A549 (cell line): ENCODE data around the gene CERS6.

Experiments
- BHLHE40 ChIP-seq: IDR thresholded peaks from 2 replicates; pipeline ENCODE4 v1.6.1; 2012; ENCODE audit warnings: low read depth, low read length, inconsistent platforms
- CHD2 ChIP-seq: fragments of 150-350 bp; IDR thresholded peaks from 2 replicates; pipeline ENCODE4 v1.6.1; 2014; ENCODE audit warnings: low read length; ENCODE audit not compliant: partially characterized antibody
- HDAC2 ChIP-seq: fragments of 200-600 bp; sonication (generic); IDR thresholded peaks from 2 replicates; pipeline ENCODE4 v1.6.1; 2016
- MAFK ChIP-seq: fragments of 450-650 bp; IDR thresholded peaks from 2 replicates; pipeline ENCODE4 v1.6.1; 2014; ENCODE audit not compliant: partially characterized antibody
- POLR2A ChIP-seq: IDR thresholded peaks from 2 replicates; pipeline ENCODE4 v1.6.1; 2012; ENCODE audit warnings: mild to moderate bottlenecking, low read length
- RAD21 ChIP-seq, 2 experiments: fragments of >200 bp in 1 of 2; sonication (Bioruptor Twin) in 1 of 2; formaldehyde crosslinking in 1 of 2; IDR thresholded peaks in 1 of 2; conservative IDR thresholded peaks in 1 of 2; 2 replicates in 1 of 2; 3 replicates in 1 of 2; pipeline ENCODE4 v1.6.1; 2012 to 2018; ENCODE audit warnings: inconsistent platforms in 1 of 2
- SMC3 ChIP-seq: fragments of >200 bp; sonication (Bioruptor Twin); formaldehyde crosslinking; IDR thresholded peaks from 3 replicates; pipeline ENCODE4 v1.6.1; 2018; ENCODE audit warnings: inconsistent platforms
- ZFP36 ChIP-seq: fragments of 450-650 bp; IDR thresholded peaks from 2 replicates; pipeline ENCODE4 v1.6.1; 2014; ENCODE audit warnings: borderline replicate concordance; ENCODE audit not compliant: partially characterized antibody
- TF ChIP-seq, protein P1 (sequence below): fragments of 200-600 bp; sonication (generic); IDR thresholded peaks from 2 replicates; pipeline ENCODE4 v1.6.1; 2016; ENCODE audit warnings: antibody characterized with exemption, mild to moderate bottlenecking, moderate library complexity
- TF ChIP-seq, protein P2 (sequence below): fragments of >200 bp; sonication (Bioruptor Twin); formaldehyde crosslinking; IDR thresholded peaks from 3 replicates; pipeline ENCODE4 v1.5.1; 2016
- TF ChIP-seq, protein P3 (sequence below): fragments of >200 bp; sonication (Bioruptor Twin); formaldehyde crosslinking; IDR thresholded peaks from 3 replicates; pipeline ENCODE4 v1.6.1; 2016

DNA sequence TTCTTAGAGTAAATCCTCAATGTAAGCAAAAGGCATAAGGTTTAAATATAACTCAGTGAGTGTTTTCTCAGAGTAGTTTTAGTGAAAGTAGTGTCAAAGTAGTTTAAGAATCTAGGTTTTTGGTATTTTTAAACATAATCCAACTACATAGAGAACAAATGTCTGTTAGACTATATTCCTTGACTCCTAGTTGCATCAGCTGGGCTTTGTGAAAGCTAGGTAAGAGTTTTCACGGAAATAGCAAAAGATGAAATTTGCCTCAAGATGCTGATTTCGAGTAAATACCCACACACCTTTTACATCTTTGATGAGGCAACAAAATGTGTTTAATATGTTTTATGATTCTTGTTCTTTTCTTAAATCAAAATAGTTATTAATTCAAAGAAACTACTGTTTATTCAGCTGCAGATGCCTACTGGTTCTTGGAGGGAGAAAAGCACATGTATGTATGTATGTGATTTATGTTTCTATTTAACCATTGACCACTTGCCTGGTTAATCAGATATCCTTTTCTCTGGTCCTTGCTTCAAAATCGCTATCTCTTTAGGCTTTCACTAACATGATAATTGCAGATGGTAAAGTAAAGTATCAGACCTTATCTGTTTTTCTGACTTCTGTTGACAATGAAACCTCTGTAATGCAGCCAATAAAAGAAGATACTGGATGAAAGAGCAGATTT, 229.0 kb downstream of the CERS6 start:
- TF ChIP-seq HDAC2 (no peak), BHLHE40 (no peak), MAFK (no peak), POLR2A (no peak), ZFP36 (no peak), SMC3 (no peak), CHD2 (no peak), RAD21 (conservative IDR thresholded peaks at IDR 0.05 in 1 of 2, IDR thresholded peaks at IDR 0.05 in 1 of 2) (no peak)
- TF ChIP-seq, protein P1, sequence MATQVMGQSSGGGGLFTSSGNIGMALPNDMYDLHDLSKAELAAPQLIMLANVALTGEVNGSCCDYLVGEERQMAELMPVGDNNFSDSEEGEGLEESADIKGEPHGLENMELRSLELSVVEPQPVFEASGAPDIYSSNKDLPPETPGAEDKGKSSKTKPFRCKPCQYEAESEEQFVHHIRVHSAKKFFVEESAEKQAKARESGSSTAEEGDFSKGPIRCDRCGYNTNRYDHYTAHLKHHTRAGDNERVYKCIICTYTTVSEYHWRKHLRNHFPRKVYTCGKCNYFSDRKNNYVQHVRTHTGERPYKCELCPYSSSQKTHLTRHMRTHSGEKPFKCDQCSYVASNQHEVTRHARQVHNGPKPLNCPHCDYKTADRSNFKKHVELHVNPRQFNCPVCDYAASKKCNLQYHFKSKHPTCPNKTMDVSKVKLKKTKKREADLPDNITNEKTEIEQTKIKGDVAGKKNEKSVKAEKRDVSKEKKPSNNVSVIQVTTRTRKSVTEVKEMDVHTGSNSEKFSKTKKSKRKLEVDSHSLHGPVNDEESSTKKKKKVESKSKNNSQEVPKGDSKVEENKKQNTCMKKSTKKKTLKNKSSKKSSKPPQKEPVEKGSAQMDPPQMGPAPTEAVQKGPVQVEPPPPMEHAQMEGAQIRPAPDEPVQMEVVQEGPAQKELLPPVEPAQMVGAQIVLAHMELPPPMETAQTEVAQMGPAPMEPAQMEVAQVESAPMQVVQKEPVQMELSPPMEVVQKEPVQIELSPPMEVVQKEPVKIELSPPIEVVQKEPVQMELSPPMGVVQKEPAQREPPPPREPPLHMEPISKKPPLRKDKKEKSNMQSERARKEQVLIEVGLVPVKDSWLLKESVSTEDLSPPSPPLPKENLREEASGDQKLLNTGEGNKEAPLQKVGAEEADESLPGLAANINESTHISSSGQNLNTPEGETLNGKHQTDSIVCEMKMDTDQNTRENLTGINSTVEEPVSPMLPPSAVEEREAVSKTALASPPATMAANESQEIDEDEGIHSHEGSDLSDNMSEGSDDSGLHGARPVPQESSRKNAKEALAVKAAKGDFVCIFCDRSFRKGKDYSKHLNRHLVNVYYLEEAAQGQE, result no peak
- TF ChIP-seq, protein P2, sequence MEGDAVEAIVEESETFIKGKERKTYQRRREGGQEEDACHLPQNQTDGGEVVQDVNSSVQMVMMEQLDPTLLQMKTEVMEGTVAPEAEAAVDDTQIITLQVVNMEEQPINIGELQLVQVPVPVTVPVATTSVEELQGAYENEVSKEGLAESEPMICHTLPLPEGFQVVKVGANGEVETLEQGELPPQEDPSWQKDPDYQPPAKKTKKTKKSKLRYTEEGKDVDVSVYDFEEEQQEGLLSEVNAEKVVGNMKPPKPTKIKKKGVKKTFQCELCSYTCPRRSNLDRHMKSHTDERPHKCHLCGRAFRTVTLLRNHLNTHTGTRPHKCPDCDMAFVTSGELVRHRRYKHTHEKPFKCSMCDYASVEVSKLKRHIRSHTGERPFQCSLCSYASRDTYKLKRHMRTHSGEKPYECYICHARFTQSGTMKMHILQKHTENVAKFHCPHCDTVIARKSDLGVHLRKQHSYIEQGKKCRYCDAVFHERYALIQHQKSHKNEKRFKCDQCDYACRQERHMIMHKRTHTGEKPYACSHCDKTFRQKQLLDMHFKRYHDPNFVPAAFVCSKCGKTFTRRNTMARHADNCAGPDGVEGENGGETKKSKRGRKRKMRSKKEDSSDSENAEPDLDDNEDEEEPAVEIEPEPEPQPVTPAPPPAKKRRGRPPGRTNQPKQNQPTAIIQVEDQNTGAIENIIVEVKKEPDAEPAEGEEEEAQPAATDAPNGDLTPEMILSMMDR, result no peak
- TF ChIP-seq, protein P3, sequence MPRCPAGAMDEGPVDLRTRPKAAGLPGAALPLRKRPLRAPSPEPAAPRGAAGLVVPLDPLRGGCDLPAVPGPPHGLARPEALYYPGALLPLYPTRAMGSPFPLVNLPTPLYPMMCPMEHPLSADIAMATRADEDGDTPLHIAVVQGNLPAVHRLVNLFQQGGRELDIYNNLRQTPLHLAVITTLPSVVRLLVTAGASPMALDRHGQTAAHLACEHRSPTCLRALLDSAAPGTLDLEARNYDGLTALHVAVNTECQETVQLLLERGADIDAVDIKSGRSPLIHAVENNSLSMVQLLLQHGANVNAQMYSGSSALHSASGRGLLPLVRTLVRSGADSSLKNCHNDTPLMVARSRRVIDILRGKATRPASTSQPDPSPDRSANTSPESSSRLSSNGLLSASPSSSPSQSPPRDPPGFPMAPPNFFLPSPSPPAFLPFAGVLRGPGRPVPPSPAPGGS, result no peak
